PFSK-1 (cell line): Measurements from ENCODE around the gene TNRC18.

Experiments
- FOXP2 ChIP-seq: optimal IDR thresholded peaks from 2 replicates; pipeline ENCODE3; 2011; ENCODE audit warnings: borderline replicate concordance, control low read depth, inconsistent platforms; ENCODE audit not compliant: insufficient read depth; ENCODE audit errors: extremely low read length, extremely low read depth
- POLR2AphosphoS5 ChIP-seq: IDR thresholded peaks from 2 replicates; pipeline ENCODE4 v1.6.1; 2012; ENCODE audit warnings: low read depth, mild to moderate bottlenecking, control low read depth, low read length, moderate library complexity
- SIN3A ChIP-seq: IDR thresholded peaks from 2 replicates; pipeline ENCODE4 v1.6.1; 2012; ENCODE audit warnings: mild to moderate bottlenecking, low read length, moderate library complexity, borderline replicate concordance; ENCODE audit not compliant: insufficient read depth
- TAF1 ChIP-seq: IDR thresholded peaks from 2 replicates; pipeline ENCODE4 v1.6.1; 2012; ENCODE audit warnings: low read length, control low read depth, borderline replicate concordance; ENCODE audit not compliant: insufficient read depth
- TF ChIP-seq, protein P1 (sequence below), 2 experiments: IDR thresholded peaks; 2 replicates each; pipeline versions ENCODE4 v1.6.1 to v1.8.0; 2011 to 2012; ENCODE audit warnings: low read depth in 2 of 2, low read length in 2 of 2, control low read depth in 1 of 2, inconsistent platforms in 1 of 2, mild to moderate bottlenecking in 1 of 2, moderate library complexity in 1 of 2; ENCODE audit not compliant: insufficient read depth in 1 of 2

Gene TNRC18

DNA sequence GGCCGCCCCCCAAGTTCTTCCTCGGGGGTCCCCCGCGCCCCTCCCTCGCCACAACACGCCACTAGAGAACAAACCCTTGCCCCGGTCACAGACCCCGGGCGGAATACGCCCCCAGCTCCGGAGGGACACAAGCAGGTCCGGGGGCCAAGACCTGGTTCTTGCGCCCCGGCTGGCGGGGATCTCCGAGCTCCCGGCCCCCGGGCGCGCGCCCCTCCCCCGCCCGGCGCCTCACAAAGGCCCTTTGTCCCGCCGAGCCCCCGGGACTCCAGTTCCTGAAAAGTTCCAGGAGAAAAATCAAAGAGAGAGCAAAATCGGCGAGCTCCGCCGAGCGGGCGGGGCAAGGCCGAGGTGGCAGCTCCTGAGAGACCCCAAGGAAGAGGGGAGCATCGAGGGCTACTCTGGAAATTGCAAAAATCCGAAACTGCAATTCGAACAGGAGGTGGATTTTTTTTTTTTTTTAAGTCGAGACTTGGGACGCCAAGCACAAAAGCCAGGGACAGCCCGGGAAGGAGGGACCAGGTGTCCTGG, 4.0 kb downstream of the TNRC18 start:
- TF ChIP-seq, protein P1, sequence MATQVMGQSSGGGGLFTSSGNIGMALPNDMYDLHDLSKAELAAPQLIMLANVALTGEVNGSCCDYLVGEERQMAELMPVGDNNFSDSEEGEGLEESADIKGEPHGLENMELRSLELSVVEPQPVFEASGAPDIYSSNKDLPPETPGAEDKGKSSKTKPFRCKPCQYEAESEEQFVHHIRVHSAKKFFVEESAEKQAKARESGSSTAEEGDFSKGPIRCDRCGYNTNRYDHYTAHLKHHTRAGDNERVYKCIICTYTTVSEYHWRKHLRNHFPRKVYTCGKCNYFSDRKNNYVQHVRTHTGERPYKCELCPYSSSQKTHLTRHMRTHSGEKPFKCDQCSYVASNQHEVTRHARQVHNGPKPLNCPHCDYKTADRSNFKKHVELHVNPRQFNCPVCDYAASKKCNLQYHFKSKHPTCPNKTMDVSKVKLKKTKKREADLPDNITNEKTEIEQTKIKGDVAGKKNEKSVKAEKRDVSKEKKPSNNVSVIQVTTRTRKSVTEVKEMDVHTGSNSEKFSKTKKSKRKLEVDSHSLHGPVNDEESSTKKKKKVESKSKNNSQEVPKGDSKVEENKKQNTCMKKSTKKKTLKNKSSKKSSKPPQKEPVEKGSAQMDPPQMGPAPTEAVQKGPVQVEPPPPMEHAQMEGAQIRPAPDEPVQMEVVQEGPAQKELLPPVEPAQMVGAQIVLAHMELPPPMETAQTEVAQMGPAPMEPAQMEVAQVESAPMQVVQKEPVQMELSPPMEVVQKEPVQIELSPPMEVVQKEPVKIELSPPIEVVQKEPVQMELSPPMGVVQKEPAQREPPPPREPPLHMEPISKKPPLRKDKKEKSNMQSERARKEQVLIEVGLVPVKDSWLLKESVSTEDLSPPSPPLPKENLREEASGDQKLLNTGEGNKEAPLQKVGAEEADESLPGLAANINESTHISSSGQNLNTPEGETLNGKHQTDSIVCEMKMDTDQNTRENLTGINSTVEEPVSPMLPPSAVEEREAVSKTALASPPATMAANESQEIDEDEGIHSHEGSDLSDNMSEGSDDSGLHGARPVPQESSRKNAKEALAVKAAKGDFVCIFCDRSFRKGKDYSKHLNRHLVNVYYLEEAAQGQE (IDR thresholded peaks at IDR 0.05; ENCODE audit: insufficient read depth in 1 of 2, low read depth in 2 of 2, low read length in 2 of 2): no peak
- TF ChIP-seq TAF1 (no peak), FOXP2 (no peak), POLR2AphosphoS5 (no peak), SIN3A (no peak)

DNA sequence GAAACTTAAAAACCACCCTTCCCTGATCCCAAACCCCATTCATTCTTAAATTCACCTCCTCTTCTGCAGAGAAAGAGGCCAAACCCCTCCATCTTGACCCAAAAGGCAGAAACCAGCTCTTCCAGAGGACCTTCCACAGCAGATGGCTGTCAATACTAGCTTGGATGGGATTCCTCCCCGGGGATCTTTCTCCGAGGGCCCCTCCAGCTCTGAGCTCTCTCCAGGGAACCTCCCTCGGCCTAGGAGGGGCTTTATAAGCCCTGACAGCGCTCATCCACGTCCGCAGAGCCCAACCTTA, 5.4 kb downstream of the TNRC18 start:
- no peak for TF ChIP-seq POLR2AphosphoS5
- TF ChIP-seq TAF1: no peak
- TF ChIP-seq, protein P1 (IDR thresholded peaks at IDR 0.05; ENCODE audit: insufficient read depth in 1 of 2, low read depth in 2 of 2, low read length in 2 of 2): no peak
- no peak for TF ChIP-seq SIN3A
- TF ChIP-seq FOXP2: no peak

DNA sequence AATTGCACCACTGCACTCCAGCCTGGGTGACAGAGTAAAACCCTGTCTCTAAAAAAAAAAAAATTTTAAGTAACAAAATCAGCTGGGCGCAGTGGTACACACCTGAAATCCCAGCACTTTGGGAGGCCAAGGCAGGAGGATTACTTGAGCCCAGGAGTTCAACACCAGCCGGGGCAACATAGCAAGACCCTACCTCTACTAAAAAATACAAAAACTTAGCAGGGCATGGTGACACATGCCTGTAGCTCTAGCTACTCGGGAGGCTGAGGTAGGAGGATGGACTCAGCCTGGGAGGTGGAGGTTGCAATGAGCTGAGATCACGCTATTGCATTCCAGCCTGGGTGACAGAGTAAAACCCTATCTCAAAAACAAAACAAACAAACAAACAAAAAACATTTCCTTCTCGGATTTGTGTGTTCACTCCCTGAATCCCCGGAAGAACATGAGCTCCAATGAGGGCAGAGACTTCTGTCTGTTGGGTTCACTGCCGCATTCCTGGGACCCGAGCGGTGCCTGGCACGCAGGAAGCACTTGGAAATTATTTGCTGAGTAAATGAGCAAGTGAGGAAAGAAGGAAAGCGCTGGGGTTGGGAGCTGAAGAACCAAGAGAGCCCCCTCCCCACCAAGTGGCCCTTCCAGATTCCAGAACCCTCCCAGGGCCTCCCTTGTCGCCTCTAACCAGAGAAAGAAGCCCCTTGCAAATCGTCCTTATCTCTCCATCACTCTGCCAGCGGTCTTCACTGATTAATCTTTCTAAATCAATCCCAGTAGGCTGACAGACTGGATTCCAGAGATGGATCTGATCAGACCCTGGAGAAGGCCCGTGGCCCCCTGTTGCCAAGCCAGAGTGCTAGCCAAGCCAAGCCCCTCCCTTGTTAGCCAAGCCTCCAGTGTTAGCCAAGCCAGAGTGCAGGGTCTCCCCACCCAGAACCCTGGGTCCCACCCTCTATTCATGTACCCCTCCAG, 6.2 kb downstream of the TNRC18 start:
- TF ChIP-seq FOXP2: no peak
- TF ChIP-seq SIN3A: no peak
- TF ChIP-seq, protein P1 (IDR thresholded peaks at IDR 0.05; ENCODE audit: insufficient read depth in 1 of 2, low read depth in 2 of 2, low read length in 2 of 2): no peak
- no peak for TF ChIP-seq POLR2AphosphoS5
- no peak for TF ChIP-seq TAF1

DNA sequence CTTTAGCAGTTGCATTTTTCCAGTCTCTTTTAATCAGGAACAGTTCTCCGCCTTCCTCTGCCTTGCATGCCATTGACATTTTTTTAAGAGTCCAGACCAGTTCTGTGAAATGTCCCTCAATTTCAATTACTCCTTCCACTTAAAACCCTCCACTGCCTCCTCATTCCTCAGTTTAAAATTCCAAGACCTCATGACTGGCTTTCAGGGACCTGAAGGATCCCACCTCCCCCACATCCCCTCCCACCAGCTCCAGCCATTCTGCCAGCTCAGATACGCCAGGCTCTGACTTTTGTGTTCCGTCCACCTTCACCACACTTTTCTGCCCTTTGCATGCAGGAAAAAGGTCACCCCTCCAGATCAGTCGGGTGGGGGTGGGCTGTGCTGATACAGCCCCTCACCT, 8.7 kb downstream of the TNRC18 start:
- TF ChIP-seq TAF1: no peak
- no peak for TF ChIP-seq SIN3A
- no peak for TF ChIP-seq POLR2AphosphoS5
- TF ChIP-seq, protein P1 (IDR thresholded peaks at IDR 0.05; ENCODE audit: insufficient read depth in 1 of 2, low read depth in 2 of 2, low read length in 2 of 2): no peak
- TF ChIP-seq FOXP2: no peak

DNA sequence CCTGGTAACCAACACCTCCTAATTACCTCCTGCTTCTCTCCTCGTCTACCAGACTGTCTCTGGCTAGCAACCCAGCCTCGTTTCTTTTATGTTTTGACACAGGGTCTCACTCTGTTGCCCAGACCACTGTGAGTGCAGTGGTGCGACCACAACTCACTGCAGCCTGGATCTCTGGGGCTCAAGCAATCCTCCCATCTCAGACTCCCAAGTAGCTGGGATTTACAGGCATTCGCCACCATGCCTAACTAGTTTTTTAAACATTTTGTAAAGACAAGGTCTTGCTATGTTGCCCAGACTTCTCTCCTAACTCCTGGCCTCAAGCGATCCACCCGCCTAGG, 10.2 kb downstream of the TNRC18 start:
- TF ChIP-seq FOXP2: no peak
- no peak for TF ChIP-seq SIN3A
